Measurements from ENCODE around the gene MIP.

- TF ChIP-seq HNF4G (IDR thresholded peaks at IDR 0.05; ENCODE audit: borderline replicate concordance, low read depth, low read length) (no peak), HNF4G (CRISPR knock-in tag; IDR thresholded peaks at IDR 0.05; ENCODE audit: borderline replicate concordance, low read depth) (no peak), ZNF407 (CRISPR knock-in tag; IDR thresholded peaks at IDR 0.05; ENCODE audit: not compliant biosample characterization) (no peak), EZH2 (conservative IDR thresholded peaks at IDR 0.05; ENCODE audit: low read depth, low read length) (no peak), ZNF558 (CRISPR knock-in tag; IDR thresholded peaks at IDR 0.05; ENCODE audit: borderline replicate concordance) (no peak)
- TF ChIP-seq, protein P1, sequence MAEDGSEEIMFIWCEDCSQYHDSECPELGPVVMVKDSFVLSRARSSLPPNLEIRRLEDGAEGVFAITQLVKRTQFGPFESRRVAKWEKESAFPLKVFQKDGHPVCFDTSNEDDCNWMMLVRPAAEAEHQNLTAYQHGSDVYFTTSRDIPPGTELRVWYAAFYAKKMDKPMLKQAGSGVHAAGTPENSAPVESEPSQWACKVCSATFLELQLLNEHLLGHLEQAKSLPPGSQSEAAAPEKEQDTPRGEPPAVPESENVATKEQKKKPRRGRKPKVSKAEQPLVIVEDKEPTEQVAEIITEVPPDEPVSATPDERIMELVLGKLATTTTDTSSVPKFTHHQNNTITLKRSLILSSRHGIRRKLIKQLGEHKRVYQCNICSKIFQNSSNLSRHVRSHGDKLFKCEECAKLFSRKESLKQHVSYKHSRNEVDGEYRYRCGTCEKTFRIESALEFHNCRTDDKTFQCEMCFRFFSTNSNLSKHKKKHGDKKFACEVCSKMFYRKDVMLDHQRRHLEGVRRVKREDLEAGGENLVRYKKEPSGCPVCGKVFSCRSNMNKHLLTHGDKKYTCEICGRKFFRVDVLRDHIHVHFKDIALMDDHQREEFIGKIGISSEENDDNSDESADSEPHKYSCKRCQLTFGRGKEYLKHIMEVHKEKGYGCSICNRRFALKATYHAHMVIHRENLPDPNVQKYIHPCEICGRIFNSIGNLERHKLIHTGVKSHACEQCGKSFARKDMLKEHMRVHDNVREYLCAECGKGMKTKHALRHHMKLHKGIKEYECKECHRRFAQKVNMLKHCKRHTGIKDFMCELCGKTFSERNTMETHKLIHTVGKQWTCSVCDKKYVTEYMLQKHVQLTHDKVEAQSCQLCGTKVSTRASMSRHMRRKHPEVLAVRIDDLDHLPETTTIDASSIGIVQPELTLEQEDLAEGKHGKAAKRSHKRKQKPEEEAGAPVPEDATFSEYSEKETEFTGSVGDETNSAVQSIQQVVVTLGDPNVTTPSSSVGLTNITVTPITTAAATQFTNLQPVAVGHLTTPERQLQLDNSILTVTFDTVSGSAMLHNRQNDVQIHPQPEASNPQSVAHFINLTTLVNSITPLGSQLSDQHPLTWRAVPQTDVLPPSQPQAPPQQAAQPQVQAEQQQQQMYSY (CRISPR knock-in tag; IDR thresholded peaks at IDR 0.05) = no peak
Observed at GRCh38 chr12:56417739-56418138, 36.7 kb downstream of the MIP start.

All from HepG2 (cell line).